ENCODE data around the gene HELZ2.

Gene HELZ2

GRCh38 chr20:63548542-63548941 is 25.5 kb downstream of the HELZ2 start:
- no peak for DNase-seq

GRCh38 chr20:63547725-63548480 is 26.1 kb downstream of the HELZ2 start, which contains the start of gene SRMS:
Gene SRMS (minus strand): TSS chr20:63547749. CDS start chr20:63547463, 286 bp downstream.
- no peak for DNase-seq

DNA sequence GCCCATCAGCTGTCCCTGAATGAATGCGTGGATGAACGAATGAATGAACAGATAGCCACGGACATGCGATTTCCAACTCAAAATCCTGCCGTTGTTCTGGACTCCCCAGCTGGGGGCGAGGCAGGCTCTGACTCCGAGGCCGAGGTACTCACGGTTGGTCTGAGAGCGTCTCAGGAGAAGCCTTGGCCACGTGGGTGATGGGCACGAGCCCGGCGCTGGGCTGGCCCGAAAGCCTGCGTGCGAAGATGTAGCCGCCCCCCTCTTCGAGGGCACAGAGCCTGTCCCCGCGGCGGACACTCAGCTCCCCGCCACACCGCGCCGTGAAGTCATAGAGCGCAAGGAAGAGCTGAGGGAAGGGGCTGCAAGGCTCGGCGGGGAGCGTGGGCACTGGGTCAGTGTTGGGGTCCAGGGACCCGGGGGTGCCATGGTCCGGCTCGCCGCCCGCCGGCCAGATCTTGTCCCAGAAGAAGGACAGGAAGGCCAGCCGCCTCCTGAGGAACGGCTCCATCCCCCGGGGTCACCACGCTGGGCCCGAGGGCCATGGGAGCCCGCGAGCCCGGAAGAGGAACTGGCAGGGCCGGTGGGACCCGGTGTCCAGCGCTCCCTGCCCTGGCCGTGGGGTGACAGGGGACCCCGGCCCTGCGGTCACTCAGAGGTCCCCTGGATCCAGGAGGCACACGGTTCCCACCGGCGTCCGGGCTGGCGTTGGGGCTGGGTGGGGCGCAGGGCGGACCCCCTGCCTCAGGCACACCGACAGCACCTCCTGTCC is 26.9 kb downstream of the HELZ2 start:
- DNase-seq, result no peak

DNA sequence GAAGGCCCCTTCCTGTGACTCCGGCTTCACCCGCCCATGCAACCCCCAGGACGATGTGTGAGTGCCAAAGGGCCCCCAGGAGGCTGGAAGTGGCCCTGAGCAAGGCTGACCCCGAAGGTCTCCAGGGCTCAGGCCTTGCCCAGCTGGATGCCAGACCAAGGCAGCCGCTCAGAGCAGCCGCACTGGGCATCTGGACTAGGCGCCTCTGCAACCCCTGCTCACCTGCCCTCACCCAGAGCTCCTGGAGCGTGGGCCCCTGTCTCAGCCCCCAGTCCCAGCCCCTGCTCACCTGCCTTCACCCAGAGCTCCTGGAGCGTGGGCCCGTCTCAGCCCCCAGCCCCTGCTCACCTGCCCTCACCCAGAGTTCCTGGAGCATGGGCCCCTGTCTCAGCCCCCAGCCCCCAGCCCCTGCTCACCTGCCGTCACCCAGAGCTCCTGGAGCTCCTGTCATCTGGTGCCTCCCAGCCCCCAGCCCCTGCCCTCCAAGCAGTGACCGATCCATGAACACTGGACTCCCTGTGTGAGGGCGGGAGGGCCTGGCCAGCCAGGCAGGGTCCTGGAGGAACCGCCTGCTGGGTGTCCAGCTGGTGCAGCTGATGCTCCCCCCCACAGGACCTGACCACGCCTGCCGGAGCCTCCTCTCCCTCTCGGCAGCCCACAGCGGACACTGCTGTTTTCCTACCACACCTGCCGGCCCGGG is 27.6 kb downstream of the HELZ2 start:
- DNase-seq, result no peak

- no peak for DNase-seq
Measured at GRCh38 chr20:63545814-63546213, 28.2 kb downstream of the HELZ2 start.

- DNase-seq, result no peak
Measured at GRCh38 chr20:63544958-63545516, 29.0 kb downstream of the HELZ2 start.

DNA sequence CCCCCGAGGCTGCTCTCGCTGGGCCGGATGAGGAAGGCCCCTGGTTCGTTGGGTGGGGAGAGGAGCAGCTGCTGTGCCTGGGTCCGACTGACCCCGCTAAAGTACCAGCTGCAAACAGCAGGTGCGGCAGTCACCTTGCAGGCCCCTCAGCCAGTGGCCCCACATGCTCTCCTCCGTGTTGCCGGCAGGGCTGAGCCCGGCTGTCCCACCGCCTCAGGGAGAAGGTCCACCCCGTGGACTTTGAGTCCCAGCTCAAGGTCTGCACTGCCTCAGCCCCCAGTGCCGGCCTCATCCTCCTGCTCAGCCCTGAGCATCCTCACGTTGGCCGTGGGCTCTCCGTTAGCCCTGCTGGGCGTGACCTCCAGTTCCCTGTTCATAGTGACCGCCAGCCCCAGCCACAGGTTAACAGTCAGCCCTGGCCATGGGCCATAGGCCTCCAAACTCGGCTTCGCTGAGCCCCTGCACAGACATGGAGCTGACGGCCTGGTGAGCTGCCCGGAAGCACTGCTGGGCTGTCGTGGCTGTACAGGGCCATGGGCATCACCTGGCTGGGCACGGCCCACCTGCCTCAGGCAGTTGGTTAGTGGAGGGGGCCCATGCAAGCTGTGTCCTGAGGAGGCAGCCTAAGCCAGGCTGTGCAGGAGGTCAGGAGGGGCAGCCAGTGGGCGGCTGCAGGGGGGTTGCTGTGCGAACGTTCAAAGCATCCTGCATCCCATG is 29.6 kb downstream of the HELZ2 start:
- DNase-seq, result no peak

DNA sequence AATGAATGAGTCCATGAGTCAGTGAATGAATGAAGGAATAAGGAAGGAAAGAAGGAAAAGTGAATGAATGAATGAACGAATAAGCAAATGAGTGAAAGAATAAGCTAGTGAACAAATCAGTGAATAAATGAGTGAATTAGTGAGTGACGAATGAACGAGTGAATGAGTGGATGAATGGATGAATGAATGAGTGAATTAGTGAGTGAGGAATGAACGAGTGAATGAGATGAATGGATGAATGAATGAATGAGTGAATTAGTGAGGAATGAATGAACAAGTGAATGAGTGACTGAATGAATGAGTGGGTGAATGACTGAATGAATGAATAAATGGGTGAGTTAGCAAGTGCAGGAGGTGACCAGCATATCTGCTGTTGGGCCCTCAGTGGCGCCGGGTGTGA is 30.3 kb downstream of the HELZ2 start:
- DNase-seq, result no peak

- no peak for DNase-seq
Measured at GRCh38 chr20:63543131-63543530, 30.9 kb downstream of the HELZ2 start.

- DNase-seq, result no peak
Measured at GRCh38 chr20:63542696-63543095, 31.3 kb downstream of the HELZ2 start.

- no peak for DNase-seq
Measured at GRCh38 chr20:63542031-63542559, 31.9 kb downstream of the HELZ2 start.

- no peak for DNase-seq
Measured at GRCh38 chr20:63541371-63541770, 32.7 kb downstream of the HELZ2 start.

DNA sequence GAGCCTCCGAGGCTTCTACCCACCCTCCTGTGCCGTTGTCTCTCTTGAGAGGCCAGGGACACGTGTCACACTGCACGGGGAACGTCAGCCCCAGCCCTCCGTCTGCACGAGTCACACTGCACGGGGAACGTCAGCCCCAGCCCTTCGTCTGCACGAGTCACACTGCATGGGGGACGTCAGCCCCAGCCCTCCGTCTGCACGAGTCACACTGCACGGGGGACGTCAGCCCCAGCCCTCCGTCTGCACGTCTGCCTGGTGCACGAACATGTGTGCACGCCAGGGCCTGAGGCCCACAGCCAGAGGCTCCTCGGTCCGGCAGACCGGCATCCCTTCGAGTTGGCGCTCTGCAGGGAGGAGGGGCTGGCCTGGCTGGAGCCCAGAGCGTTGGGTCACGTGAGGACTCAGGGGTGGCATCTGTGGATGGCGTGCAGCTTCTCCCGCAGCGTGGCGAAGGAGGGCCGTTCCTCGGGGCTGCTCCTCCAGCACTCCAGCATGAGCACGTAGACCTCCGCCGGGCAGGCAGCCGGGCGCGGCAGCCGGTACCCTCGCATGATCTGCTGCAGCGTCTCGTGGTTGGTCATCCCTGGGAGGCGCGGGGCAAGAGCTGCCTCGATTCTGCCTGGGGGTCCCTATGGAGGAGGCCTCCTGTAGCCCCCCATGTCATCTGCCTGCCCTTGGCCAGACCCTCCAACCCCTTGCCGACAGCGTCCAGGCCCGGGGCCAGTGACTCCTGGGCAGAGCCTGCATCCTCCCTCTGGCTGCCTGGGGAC is 33.4 kb downstream of the HELZ2 start:
- no peak for DNase-seq

GRCh38 chr20:63539441-63540370 is 34.3 kb downstream of the HELZ2 start:
- no peak for DNase-seq

- no peak for DNase-seq
Measured at GRCh38 chr20:63539092-63539430, 35.0 kb downstream of the HELZ2 start.

GRCh38 chr20:63538204-63539091 is 35.6 kb downstream of the HELZ2 start:
- peak; percentile 37 for DNase-seq

DNA sequence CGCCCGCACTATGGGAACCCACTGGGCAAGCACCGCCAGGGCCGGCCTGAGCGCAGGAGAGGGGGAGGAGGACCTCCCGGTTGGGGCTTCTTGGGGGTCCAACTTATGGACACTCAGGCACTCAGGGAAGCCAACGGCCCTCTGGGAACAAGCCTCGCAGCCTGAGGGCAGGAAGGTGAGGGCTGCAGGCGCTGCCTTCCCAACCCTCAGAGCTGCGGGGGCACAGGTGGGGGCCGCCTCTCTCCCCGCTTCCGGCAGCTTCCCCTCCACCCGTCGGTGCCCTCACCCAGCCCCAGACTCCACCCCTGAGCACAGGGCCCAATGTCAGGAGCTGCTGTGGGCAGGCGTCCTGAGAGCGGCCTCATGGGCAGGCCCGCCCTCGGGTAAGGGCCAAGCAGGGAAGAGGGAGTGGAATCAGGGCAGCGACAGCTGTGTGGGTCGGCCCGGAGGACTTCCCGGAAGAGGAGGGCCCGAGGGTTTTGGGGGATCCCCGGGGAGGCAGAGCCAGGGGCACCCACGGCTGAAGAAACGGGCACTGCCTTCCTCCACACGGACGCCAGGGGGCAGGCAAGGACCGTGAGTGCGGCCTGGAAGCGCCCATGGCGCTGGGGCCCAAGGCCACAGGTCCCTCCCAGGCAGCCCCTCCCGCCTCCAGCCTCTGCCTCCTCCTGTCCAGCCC is 36.4 kb downstream of the HELZ2 start:
- DNase-seq, result peak; percentile 88

- DNase-seq, result no peak
Measured at GRCh38 chr20:63536997-63537524, 37.0 kb downstream of the HELZ2 start, which contains the start of gene PTK6. Gene PTK6 (minus strand): TSS chr20:63537376. CDS start chr20:63537314, 62 bp downstream.

All from effector CD4-positive, alpha-beta T cell (primary cell).